Activated gamma-delta T cell (primary cell): ENCODE data around the gene ETDC.

Experiments
- DNase-seq: peaks from one replicate; lab custom pipeline; 2025; lab: John Stamatoyannopoulos, UW

ETDC gene

DNA sequence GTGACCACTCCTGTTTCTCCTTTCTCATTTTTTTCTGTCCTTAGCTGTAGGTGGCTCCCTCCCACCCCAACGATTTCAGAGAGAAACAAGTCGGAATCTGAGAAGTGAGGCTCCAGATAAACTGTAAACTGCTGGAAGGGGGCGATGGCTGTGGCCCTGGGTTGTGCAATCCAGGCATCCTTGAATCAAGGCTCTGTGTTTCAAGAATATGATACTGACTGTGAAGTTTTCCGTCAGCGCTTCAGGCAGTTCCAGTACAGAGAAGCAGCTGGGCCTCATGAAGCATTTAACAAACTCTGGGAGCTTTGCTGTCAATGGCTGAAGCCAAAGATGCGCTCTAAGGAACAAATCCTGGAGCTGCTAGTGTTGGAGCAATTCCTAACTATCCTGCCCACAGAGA lies 37.7 kb downstream of the ETDC start:
- no peak for DNase-seq

DNA sequence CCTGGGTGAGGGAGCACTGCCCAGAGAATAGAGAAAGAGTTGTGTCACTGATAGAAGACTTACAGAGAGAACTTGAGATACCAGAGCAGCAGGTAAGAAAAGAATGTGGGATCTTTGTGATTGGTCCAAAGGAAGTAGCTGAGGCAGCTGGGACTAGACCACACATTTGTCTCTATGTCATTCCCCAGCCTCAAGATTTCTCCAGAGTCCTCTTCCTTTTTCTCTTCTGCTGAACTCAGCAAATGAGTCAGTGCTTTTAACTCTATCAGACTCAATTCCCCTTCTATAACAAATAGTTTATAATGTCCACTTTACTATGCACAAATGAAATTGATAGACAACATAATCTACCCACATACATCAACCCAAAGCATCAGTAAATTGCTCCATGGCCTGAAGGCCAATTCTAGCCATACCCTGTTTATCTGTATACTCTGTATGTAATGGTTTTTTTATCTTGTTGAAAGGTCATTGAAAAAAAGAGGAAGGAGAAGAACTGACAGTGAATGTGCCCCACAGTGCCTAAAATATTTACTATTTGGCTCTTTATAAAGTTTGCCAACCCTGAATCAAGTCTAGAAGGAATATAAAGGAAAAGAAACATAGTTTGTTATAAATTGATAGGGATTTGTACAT lies 38.2 kb downstream of the ETDC start:
- no peak for DNase-seq

DNA sequence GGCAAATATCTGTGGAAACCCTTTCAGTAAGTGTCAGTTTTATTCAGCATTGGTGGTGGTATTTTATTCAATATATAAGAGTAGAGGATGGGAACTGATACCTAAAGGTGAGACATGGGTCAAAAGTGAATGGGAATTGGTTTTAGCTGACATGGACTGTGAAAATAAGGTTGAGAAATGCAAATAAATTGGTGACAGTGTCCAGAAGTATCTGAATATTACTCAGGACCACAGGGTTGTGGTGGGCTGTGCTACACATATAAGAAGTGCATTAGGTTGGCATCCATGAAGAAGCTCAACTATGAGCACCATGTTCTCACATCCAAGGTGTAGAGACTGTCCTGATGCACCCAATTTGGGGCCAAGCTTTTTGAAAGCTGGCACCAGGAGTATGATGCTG lies 45.0 kb downstream of the ETDC start:
- no peak for DNase-seq
